ENCODE data around the gene RFC2. TPM values are rescaled to one million over a fixed set of nuclear protein-coding genes. Genes with fewer than 3 reads are reported as not detected.

RFC2 gene
- total and polyA plus RNA-seq, 2 of the 8 experiments (the other 6 are each of a cell fraction or from before 2014, with no cell fraction given), result 52.9 to 85.4 TPM

GRCh38 chr7:74248156-74248555 lies 6.0 kb downstream of the RFC2 start:
- 96% methylated on average over 6 of the region's 6 CpGs; no CpG with 5 or more reads in 1 of the 2 experiments for whole genome bisulfite sequencing, 2 experiments (ENCODE audit: extremely low coverage in 1 of 2, insufficient coverage in 1 of 2, insufficient read length in 1 of 2, insufficient replicate concordance in 2 of 2, low coverage in 1 of 2, low lambda C conversion rate in 2 of 2, missing lambda C conversion rate in 1 of 2)
- no peak for FAIRE-seq
- DNase-seq (ENCODE audit: low read depth in 1 of 2, low spot score in 2 of 2), result no peak
- Histone ChIP-seq H2BK15ac (ENCODE audit: low read length) (no peak overlapping the region), H2BK12ac (ENCODE audit: low read depth, low read length) (no peak overlapping the region), H3K9me3 (ENCODE audit: insufficient read depth in 2 of 2, low read depth in 1 of 2, low read length in 1 of 2) (no peaks in the 10 kb centered on the region), H3K56ac (replicated peaks; ENCODE audit: insufficient read length, low read depth, low read length) (no peak overlapping the region), H3K14ac (ENCODE audit: insufficient read length) (no peak overlapping the region), H3K4me2 (ENCODE audit: insufficient read depth in 1 of 2, low read depth in 2 of 2, low read length in 2 of 2) (no peak overlapping the region), H2AFZ (ENCODE audit: low read length) (no peak overlapping the region), H2BK20ac (ENCODE audit: low read length) (no peak overlapping the region), H3K27me3 (replicated peaks in 1 of 4; ENCODE audit: control insufficient read depth in 3 of 4, extremely low read depth in 1 of 4, insufficient read depth in 3 of 4, low read length in 3 of 4) (no peaks in the 10 kb centered on the region; a peak in 1 of 7 replicates), H3K4me1 (replicated peaks in 1 of 4; ENCODE audit: control insufficient read depth in 3 of 4, insufficient read depth in 4 of 4, low read length in 3 of 4) (peaks cover 0 to 1% (median under 1%) of the 10 kb centered on the region in 4 experiments; a peak in 2 of 7 replicates), H3K27ac (ENCODE audit: low read depth, low read length) (no peak overlapping the region), H3K36me3 (ENCODE audit: control insufficient read depth in 2 of 4, insufficient read depth in 4 of 4, low read length in 3 of 4) (peaks cover 25 to 74% (median 49%) of the 10 kb centered on the region in 4 experiments), H4K5ac (ENCODE audit: insufficient read length, low read depth, low read length) (no peak overlapping the region), H2AK5ac (ENCODE audit: low read depth, low read length) (no peak overlapping the region), H3K79me2 (ENCODE audit: control insufficient read depth in 1 of 2, insufficient read depth in 2 of 2, low read length in 2 of 2) (peaks cover 0 to 17% of the 10 kb centered on the region in 2 experiments; a peak in 2 of 4 replicates), H3K4me3 (ENCODE audit: extremely low read depth in 1 of 4, insufficient read depth in 2 of 4, low read depth in 3 of 4, low read length in 4 of 4) (no peak overlapping the region), H3K4ac (replicated peaks; ENCODE audit: insufficient read length, low read depth, low read length) (no peak overlapping the region), H3K18ac (ENCODE audit: extremely low read depth, low read length) (no peak overlapping the region), H4K8ac (ENCODE audit: extremely low read depth, insufficient read depth, low read length) (no peak overlapping the region), H3K9ac (replicated peaks in 1 of 4; ENCODE audit: extremely low read depth in 1 of 4, low read depth in 3 of 4, low read length in 3 of 4) (no peak overlapping the region), H3K23me2 (ENCODE audit: low read depth, low read length) (no peaks in the 10 kb centered on the region; the same call in 1 of the 2 replicates), H2BK120ac (replicated peaks; ENCODE audit: low read depth, low read length) (no peak overlapping the region), H4K20me1 (replicated peaks in 1 of 2; ENCODE audit: control insufficient read depth in 1 of 2, insufficient read depth in 2 of 2, low read length in 2 of 2) (peaks cover 2 to 9% of the 10 kb centered on the region in 2 experiments), H4K91ac (replicated peaks; ENCODE audit: insufficient read length, low read length) (no peak overlapping the region), H3K23ac (ENCODE audit: insufficient read length) (no peak overlapping the region), H2BK5ac (ENCODE audit: low read depth, low read length) (no peak overlapping the region), H3K79me1 (ENCODE audit: low read depth, low read length) (peaks cover under 1% of the 10 kb centered on the region; the same call in 1 of the 2 replicates)
- CTCF ChIA-PET (ENCODE audit: partially characterized antibody), result interaction anchor here (0.6 to 1.9 kb wide), 2 partner anchors 153 to 185 kb away, joined by 3 to 11 read pairs; no protein-coding TSS in a partner anchor
- no peak for TF ChIP-seq ZNF274 (IDR thresholded peaks at IDR 0.05; ENCODE audit: borderline replicate concordance, extremely low read depth, low read length)
- POLR2A ChIA-PET (ENCODE audit: partially characterized antibody), result interaction anchor here (1.2 kb wide), 1 partner anchor 9 kb away, joined by 3 read pairs; no protein-coding TSS in a partner anchor

All from H1 (cell line).